Measurements from ENCODE around the gene NCS1.

The NCS1 gene

GRCh38 chr9:130285271-130285670, 113.1 kb downstream of the NCS1 start:
- TF ChIP-seq POLR2AphosphoS5 (IDR thresholded peaks at IDR 0.05; ENCODE audit: low read depth, low read length), result no peak
- TF ChIP-seq FOXP2 (optimal IDR thresholded peaks at IDR 0.05; ENCODE audit: borderline replicate concordance, extremely low read depth, extremely low read length, insufficient read depth), result no peak
- TF ChIP-seq TAF1 (IDR thresholded peaks at IDR 0.05; ENCODE audit: borderline replicate concordance, insufficient read depth, low read length), result no peak
- TF ChIP-seq SIN3A (IDR thresholded peaks at IDR 0.05; ENCODE audit: borderline replicate concordance, insufficient read depth, low read length), result no peak
- no peak for TF ChIP-seq REST (IDR thresholded peaks at IDR 0.05; ENCODE audit: insufficient read depth in 1 of 2, low read depth in 2 of 2, low read length in 2 of 2)

GRCh38 chr9:130286072-130286770, 114.0 kb downstream of the NCS1 start:
- TF ChIP-seq POLR2AphosphoS5 (IDR thresholded peaks at IDR 0.05; ENCODE audit: low read depth, low read length) (no peak), REST (IDR thresholded peaks at IDR 0.05; ENCODE audit: insufficient read depth in 1 of 2, low read depth in 2 of 2, low read length in 2 of 2) (no peak), TAF1 (IDR thresholded peaks at IDR 0.05; ENCODE audit: borderline replicate concordance, insufficient read depth, low read length) (no peak), SIN3A (IDR thresholded peaks at IDR 0.05; ENCODE audit: borderline replicate concordance, insufficient read depth, low read length) (no peak), FOXP2 (optimal IDR thresholded peaks at IDR 0.05; ENCODE audit: borderline replicate concordance, extremely low read depth, extremely low read length, insufficient read depth) (no peak)
